Hepatocyte (in vitro differentiated cells): Measurements from ENCODE around the gene SIM2. TPM values are rescaled to one million over a fixed set of nuclear protein-coding genes. Genes with fewer than 3 reads are reported as not detected.

Source experiments
- DNase-seq: peaks from one replicate; pipeline ENCODE4 v3.0.0-alpha.2; 2016; ENCODE audit warnings: low spot score
- H2AFZ ChIP-seq: fragments of 200-600 bp; sonication (generic); 2 replicates; pipeline ENCODE4 v1.6.0; 2016; ENCODE audit warnings: antibody characterized with exemption, mild to moderate bottlenecking
- H3K27ac ChIP-seq: fragments of 200-600 bp; sonication (generic); 2 replicates; pipeline ENCODE4 v1.5.1; 2016; ENCODE audit warnings: mild to moderate bottlenecking
- H3K27me3 ChIP-seq: fragments of 200-600 bp; sonication (generic); 2 replicates; pipeline ENCODE4 v1.6.1; 2016
- H3K36me3 ChIP-seq: fragments of 200-600 bp; sonication (generic); replicated peaks from 2 replicates; pipeline ENCODE4 v1.5.1; 2016; ENCODE audit warnings: low read depth; ENCODE audit not compliant: insufficient read depth
- H3K4me1 ChIP-seq: fragments of 200-600 bp; sonication (generic); 2 replicates; pipeline ENCODE4 v1.5.1; 2016; ENCODE audit warnings: mild to moderate bottlenecking, moderate library complexity; ENCODE audit not compliant: insufficient read depth
- H3K4me2 ChIP-seq: fragments of 200-600 bp; sonication (generic); 2 replicates; pipeline ENCODE4 v1.6.0; 2016
- H3K4me3 ChIP-seq: fragments of 200-600 bp; sonication (generic); 2 replicates; pipeline ENCODE4 v1.5.1; 2016; ENCODE audit warnings: mild to moderate bottlenecking
- H3K79me2 ChIP-seq: fragments of 200-600 bp; sonication (generic); 2 replicates; pipeline ENCODE4 v1.6.0; 2017; ENCODE audit warnings: mild to moderate bottlenecking
- H3K9me2 ChIP-seq: fragments of 200-600 bp; sonication (generic); replicated peaks from 2 replicates; pipeline ENCODE4 v1.6.0; 2017; ENCODE audit warnings: mild to moderate bottlenecking; ENCODE audit not compliant: insufficient read depth
- H3K9me3 ChIP-seq: fragments of 200-600 bp; sonication (generic); 2 replicates; pipeline ENCODE4 v1.5.1; 2016; ENCODE audit warnings: low read depth, mild to moderate bottlenecking
- H4K20me1 ChIP-seq: fragments of 200-600 bp; sonication (generic); 2 replicates; pipeline ENCODE4 v1.6.0; 2016; ENCODE audit warnings: mild to moderate bottlenecking; ENCODE audit not compliant: insufficient read depth, poor library complexity, severe bottlenecking
- CTCF ChIP-seq: fragments of 200-600 bp; sonication (generic); IDR thresholded peaks from 2 replicates; pipeline ENCODE4 v1.5.1; 2016; ENCODE audit warnings: antibody characterized with exemption, mild to moderate bottlenecking; ENCODE audit not compliant: poor library complexity
- EZH2 ChIP-seq: fragments of 200-600 bp; sonication (generic); IDR thresholded peaks from 2 replicates; pipeline ENCODE4 v1.6.1; 2016; ENCODE audit warnings: antibody characterized with exemption, mild to moderate bottlenecking, borderline replicate concordance
- EZH2phosphoT487 ChIP-seq: fragments of 200-600 bp; sonication (generic); IDR thresholded peaks from one replicate; pipeline ENCODE4 v1.6.1; 2018; ENCODE audit warnings: antibody characterized with exemption, mild to moderate bottlenecking, low read depth, moderate library complexity; ENCODE audit not compliant: unreplicated experiment, severe bottlenecking
- whole genome bisulfite sequencing: methylation state at CpG from one replicate; pipeline ENCODE4 v1.1.6; 2016; ENCODE audit warnings: low lambda C conversion rate; ENCODE audit errors: missing lambda C conversion rate; 5-methylcytosine and 5-hydroxymethylcytosine counted together
- polyA plus RNA-seq: library from polyadenylated mRNA; unstranded; fragments of >200 nt; fragmentation: Nextera tagmentation; extraction: Ambion mirVana; gene quantifications from 2 replicates; pipeline ENCODE4 v1.2.1, GENCODE V29; 2016
- total RNA-seq: library from RNA; depleted of rRNA; stranded (reverse); fragments of >200 nt; gene quantifications from 2 replicates; pipeline ENCODE4 v1.2.3, GENCODE V29; 2014

The SIM2 gene
- total and polyA plus RNA-seq, 2 experiments from 2014 or later: 0.20 to 0.35 TPM

- H3K9me3 ChIP-seq: no peaks in the 10 kb centered on the region
- no peak overlapping the region for H3K4me3 ChIP-seq
- no peaks in the 10 kb centered on the region for H3K27me3 ChIP-seq
- no peaks in the 10 kb centered on the region for H3K79me2 ChIP-seq
- no peak overlapping the region for H2AFZ ChIP-seq
- no peaks in the 10 kb centered on the region for H3K9me2 ChIP-seq
- no peak for TF ChIP-seq EZH2
- no peak for TF ChIP-seq CTCF
- no peak for TF ChIP-seq EZH2phosphoT487
- H3K4me1 ChIP-seq: peaks cover 11% of the 10 kb centered on the region
- DNase-seq: no peak
- H3K4me2 ChIP-seq: no peak overlapping the region
- no peak overlapping the region for H3K27ac ChIP-seq
- no peaks in the 10 kb centered on the region for H3K36me3 ChIP-seq
- WGBS: 87% methylated on average over 12 of the region's 12 CpGs
- no peaks in the 10 kb centered on the region for H4K20me1 ChIP-seq
Measured at GRCh38 chr21:36784947-36785346, 86.0 kb downstream of the SIM2 start.

GRCh38 chr21:36785615-36786014, 86.7 kb downstream of the SIM2 start:
- 93% methylated on average over 2 of the region's 2 CpGs for WGBS
- Histone ChIP-seq H3K4me3 (no peak overlapping the region), H3K4me2 (no peak overlapping the region), H3K27me3 (no peaks in the 10 kb centered on the region), H3K4me1 (peaks cover 11% of the 10 kb centered on the region), H3K9me2 (no peaks in the 10 kb centered on the region), H3K79me2 (no peaks in the 10 kb centered on the region), H4K20me1 (no peaks in the 10 kb centered on the region), H3K9me3 (no peaks in the 10 kb centered on the region), H3K36me3 (no peaks in the 10 kb centered on the region), H2AFZ (no peak overlapping the region), H3K27ac (no peak overlapping the region)
- TF ChIP-seq EZH2 (no peak), CTCF (no peak), EZH2phosphoT487 (no peak)
- DNase-seq: no peak

GRCh38 chr21:36786186-36786585, 87.3 kb downstream of the SIM2 start:
- H2AFZ ChIP-seq: no peak overlapping the region
- no peaks in the 10 kb centered on the region for H3K36me3 ChIP-seq
- peaks cover 11% of the 10 kb centered on the region for H3K4me1 ChIP-seq
- no peak for DNase-seq
- H3K4me3 ChIP-seq: no peak overlapping the region
- no peak overlapping the region for H3K4me2 ChIP-seq
- H3K9me2 ChIP-seq: no peaks in the 10 kb centered on the region
- H4K20me1 ChIP-seq: no peaks in the 10 kb centered on the region
- no peaks in the 10 kb centered on the region for H3K9me3 ChIP-seq
- H3K27ac ChIP-seq: no peak overlapping the region
- H3K79me2 ChIP-seq: no peaks in the 10 kb centered on the region
- H3K27me3 ChIP-seq: no peaks in the 10 kb centered on the region
- 75% methylated on average over 4 of the region's 4 CpGs for WGBS
- no peak for TF ChIP-seq EZH2
- TF ChIP-seq EZH2phosphoT487: no peak
- TF ChIP-seq CTCF: no peak

- Histone ChIP-seq H3K36me3 (no peaks in the 10 kb centered on the region), H4K20me1 (no peaks in the 10 kb centered on the region), H3K4me3 (no peak overlapping the region), H3K27me3 (no peaks in the 10 kb centered on the region), H2AFZ (no peak overlapping the region), H3K4me2 (peak overlapping the region; percentile 58), H3K79me2 (no peaks in the 10 kb centered on the region), H3K9me3 (no peaks in the 10 kb centered on the region), H3K27ac (peak overlapping the region; percentile 87), H3K4me1 (peaks cover 11% of the 10 kb centered on the region), H3K9me2 (no peaks in the 10 kb centered on the region)
- peak; percentile 72 for DNase-seq
- TF ChIP-seq CTCF (no peak), EZH2phosphoT487 (no peak), EZH2 (no peak)
- WGBS: 34% methylated on average over 12 of the region's 12 CpGs
Measured at GRCh38 chr21:36788120-36788638, 89.3 kb downstream of the SIM2 start.
